ENCODE measurements around the gene SNORC. TPM values are rescaled to one million over a fixed set of nuclear protein-coding genes. Genes with fewer than 3 reads are reported as not detected.

Gene SNORC
- total and polyA plus RNA-seq, 9 of the 15 experiments (the other 6 are each of a cell fraction or from before 2014, with no cell fraction given), result 0.14 to 2.5 (median 0.72) TPM; not detected in 2

GRCh38 chr2:232911712-232912277 is 41.7 kb downstream of the SNORC start:
- Histone ChIP-seq H3K79me2 (ENCODE audit: control insufficient read depth, insufficient read depth, low read length) (no peaks in the 10 kb centered on the region), H3K4me3 (no peak overlapping the region), H3K9ac (ENCODE audit: insufficient read depth in 1 of 2, low read depth in 2 of 2, low read length in 2 of 2) (no peak overlapping the region; a peak in 1 of 4 replicates), H3K36me3 (ENCODE audit: control insufficient read depth, insufficient read depth, low read length) (no peaks in the 10 kb centered on the region), H4K20me1 (replicated peaks; ENCODE audit: control insufficient read depth, insufficient read depth, low read length) (no peaks in the 10 kb centered on the region), H3K9me1 (ENCODE audit: control insufficient read depth, insufficient read depth, low read length) (no peaks in the 10 kb centered on the region), H3K27me3 (ENCODE audit: control insufficient read depth in 2 of 2, insufficient read depth in 2 of 2, low read length in 2 of 2) (peaks cover 3 to 4% of the 10 kb centered on the region in 2 experiments; a peak in 4 of 5 replicates), H2AFZ (ENCODE audit: low read depth, low read length) (no peak overlapping the region), H3K4me2 (ENCODE audit: insufficient read depth, low read length) (no peak overlapping the region), H3K27ac (ENCODE audit: extremely low read depth, low read depth, low read length) (no peak overlapping the region), H3K9me3 (replicated peaks; ENCODE audit: control insufficient read depth, insufficient read depth, low read depth, low read length) (0 out of 2 replicates have a peak, but pooled peaks cover 2% of the 10 kb centered on the region), H3K4me1 (replicated peaks in 1 of 2; ENCODE audit: control insufficient read depth in 2 of 2, insufficient read depth in 2 of 2, low read length in 2 of 2) (no peaks in the 10 kb centered on the region)
- ATAC-seq (no peak), FAIRE-seq (no peak), DNase-seq (ENCODE audit: extremely low read depth in 1 of 4, low spot score in 3 of 4) (no peak)
- intact Hi-C loops (cut with micrococcal nuclease), result no loop called here
- POLR2A ChIA-PET, result no interaction called here
- TF ChIP-seq GATAD2A (IDR thresholded peaks at IDR 0.05) (no peak), ZNF507 (tag; conservative IDR thresholded peaks at IDR 0.05) (peak; percentile 56), TFE3 (CRISPR knock-in tag; IDR thresholded peaks at IDR 0.05) (no peak)
- CTCF ChIA-PET (ENCODE audit: low intra/inter-chr PET ratio), result no interaction called here
- 0% methylated on average over 1 of the region's 1 CpG for WGBS (ENCODE audit: insufficient coverage, low coverage, missing lambda C conversion rate)
- in situ Hi-C loops (cut with MboI), result loop anchor here (10.0 kb wide), 1 partner anchor 787 kb away; no protein-coding TSS in a partner anchor
- BruUV-seq (replicated peaks), result no TSS peak

GRCh38 chr2:232913903-232914302 is 43.8 kb downstream of the SNORC start:
- no peak overlapping the region for H3K27ac ChIP-seq (ENCODE audit: extremely low read depth, low read depth, low read length)
- no peak for DNase-seq (ENCODE audit: extremely low read depth in 1 of 4, low spot score in 3 of 4)
- no peaks in the 10 kb centered on the region for H3K9me1 ChIP-seq (ENCODE audit: control insufficient read depth, insufficient read depth, low read length)
- FAIRE-seq, result no peak
- no peak for ATAC-seq
- in situ Hi-C loops (cut with MboI), result loop anchor here (10.0 kb wide), 1 partner anchor 789 kb away; no protein-coding TSS in a partner anchor
- H3K4me1 ChIP-seq (replicated peaks in 1 of 2; ENCODE audit: control insufficient read depth in 2 of 2, insufficient read depth in 2 of 2, low read length in 2 of 2), result no peaks in the 10 kb centered on the region
- H3K27me3 ChIP-seq (ENCODE audit: control insufficient read depth in 2 of 2, insufficient read depth in 2 of 2, low read length in 2 of 2), result peaks cover 5 to 8% of the 10 kb centered on the region in 2 experiments; a peak in 4 of 5 replicates
- no peak overlapping the region for H3K4me2 ChIP-seq (ENCODE audit: insufficient read depth, low read length)
- no peak overlapping the region for H3K4me3 ChIP-seq
- POLR2A ChIA-PET, result no interaction called here
- H3K36me3 ChIP-seq (ENCODE audit: control insufficient read depth, insufficient read depth, low read length), result no peaks in the 10 kb centered on the region
- no TSS peak for BruUV-seq (replicated peaks)
- CTCF ChIA-PET (ENCODE audit: low intra/inter-chr PET ratio), result no interaction called here
- WGBS (ENCODE audit: insufficient coverage, low coverage, missing lambda C conversion rate), result 0% methylated on average over 1 of the region's 2 CpGs
- no peaks in the 10 kb centered on the region for H3K79me2 ChIP-seq (ENCODE audit: control insufficient read depth, insufficient read depth, low read length)
- no peak overlapping the region for H2AFZ ChIP-seq (ENCODE audit: low read depth, low read length)
- H3K9me3 ChIP-seq (replicated peaks; ENCODE audit: control insufficient read depth, insufficient read depth, low read depth, low read length), result 0 out of 2 replicates have a peak, but pooled peaks cover 2% of the 10 kb centered on the region
- intact Hi-C loops (cut with micrococcal nuclease), result no loop called here
- no peaks in the 10 kb centered on the region for H4K20me1 ChIP-seq (replicated peaks; ENCODE audit: control insufficient read depth, insufficient read depth, low read length)
- H3K9ac ChIP-seq (ENCODE audit: insufficient read depth in 1 of 2, low read depth in 2 of 2, low read length in 2 of 2), result no peak overlapping the region
- TF ChIP-seq ZBTB40 (IDR thresholded peaks at IDR 0.05), result peak; percentile 64
- no peak for TF ChIP-seq ZBTB40 (CRISPR knock-in tag; IDR thresholded peaks at IDR 0.05)
